Vagina (tissue), 2 donors: ENCODE measurements around the gene PARD3.

Source experiments
- POLR2AphosphoS5 ChIP-seq, 2 donors: sonication (generic); formaldehyde crosslinking; IDR thresholded peaks; one replicate each; pipeline ENCODE4 v1.9.0; 2017; ENCODE audit warnings: antibody characterized with exemption in 2 of 2, mild to moderate bottlenecking in 2 of 2, low read depth in 1 of 2; ENCODE audit not compliant: insufficient read depth in 1 of 2
- TF ChIP-seq, protein P1 (sequence below), 3 experiments: fragments of 450-650 bp in 2 of 3; fragments of 200-600 bp in 1 of 3; sonication (generic) in 1 of 3; IDR thresholded peaks; one replicate each; pipeline ENCODE4 v1.5.1; 2017 to 2019; ENCODE audit warnings: antibody characterized with exemption in 3 of 3, mild to moderate bottlenecking in 2 of 3, moderate library complexity in 2 of 3

DNA sequence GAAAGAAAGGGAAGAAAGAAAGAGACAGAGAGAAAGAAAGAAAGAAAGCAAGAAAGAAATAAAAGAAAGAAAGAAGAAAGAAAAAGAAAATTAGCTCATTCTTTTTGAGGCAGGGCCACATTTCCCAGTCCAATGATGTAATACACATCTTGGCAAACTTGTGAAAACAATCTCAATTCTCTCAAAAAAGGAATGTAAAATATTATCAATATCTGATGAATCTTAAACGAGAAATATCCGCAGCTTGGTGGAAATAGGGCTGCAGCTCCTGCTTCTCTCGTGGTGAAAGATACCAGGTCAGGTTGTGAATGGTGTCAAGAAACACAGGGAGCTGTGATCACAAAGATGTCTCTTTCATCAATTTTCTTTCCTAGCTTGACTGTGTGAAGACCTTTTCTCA, 741.0 kb downstream of the PARD3 start:
- TF ChIP-seq POLR2AphosphoS5 (IDR thresholded peaks at IDR 0.05; ENCODE audit: insufficient read depth in 1 of 2, low read depth in 1 of 2) = no peak
- TF ChIP-seq, protein P1, sequence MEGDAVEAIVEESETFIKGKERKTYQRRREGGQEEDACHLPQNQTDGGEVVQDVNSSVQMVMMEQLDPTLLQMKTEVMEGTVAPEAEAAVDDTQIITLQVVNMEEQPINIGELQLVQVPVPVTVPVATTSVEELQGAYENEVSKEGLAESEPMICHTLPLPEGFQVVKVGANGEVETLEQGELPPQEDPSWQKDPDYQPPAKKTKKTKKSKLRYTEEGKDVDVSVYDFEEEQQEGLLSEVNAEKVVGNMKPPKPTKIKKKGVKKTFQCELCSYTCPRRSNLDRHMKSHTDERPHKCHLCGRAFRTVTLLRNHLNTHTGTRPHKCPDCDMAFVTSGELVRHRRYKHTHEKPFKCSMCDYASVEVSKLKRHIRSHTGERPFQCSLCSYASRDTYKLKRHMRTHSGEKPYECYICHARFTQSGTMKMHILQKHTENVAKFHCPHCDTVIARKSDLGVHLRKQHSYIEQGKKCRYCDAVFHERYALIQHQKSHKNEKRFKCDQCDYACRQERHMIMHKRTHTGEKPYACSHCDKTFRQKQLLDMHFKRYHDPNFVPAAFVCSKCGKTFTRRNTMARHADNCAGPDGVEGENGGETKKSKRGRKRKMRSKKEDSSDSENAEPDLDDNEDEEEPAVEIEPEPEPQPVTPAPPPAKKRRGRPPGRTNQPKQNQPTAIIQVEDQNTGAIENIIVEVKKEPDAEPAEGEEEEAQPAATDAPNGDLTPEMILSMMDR (IDR thresholded peaks at IDR 0.05) = no peak
